ENCODE measurements around the gene SELENOP. TPM values are rescaled to one million over a fixed set of nuclear protein-coding genes. Genes with fewer than 3 reads are reported as not detected.

SELENOP gene
- total and polyA plus RNA-seq, 2 of the 13 experiments (the other 11 are each of a cell fraction or from before 2014, with no cell fraction given) = 1,895 to 2,083 TPM

DNA sequence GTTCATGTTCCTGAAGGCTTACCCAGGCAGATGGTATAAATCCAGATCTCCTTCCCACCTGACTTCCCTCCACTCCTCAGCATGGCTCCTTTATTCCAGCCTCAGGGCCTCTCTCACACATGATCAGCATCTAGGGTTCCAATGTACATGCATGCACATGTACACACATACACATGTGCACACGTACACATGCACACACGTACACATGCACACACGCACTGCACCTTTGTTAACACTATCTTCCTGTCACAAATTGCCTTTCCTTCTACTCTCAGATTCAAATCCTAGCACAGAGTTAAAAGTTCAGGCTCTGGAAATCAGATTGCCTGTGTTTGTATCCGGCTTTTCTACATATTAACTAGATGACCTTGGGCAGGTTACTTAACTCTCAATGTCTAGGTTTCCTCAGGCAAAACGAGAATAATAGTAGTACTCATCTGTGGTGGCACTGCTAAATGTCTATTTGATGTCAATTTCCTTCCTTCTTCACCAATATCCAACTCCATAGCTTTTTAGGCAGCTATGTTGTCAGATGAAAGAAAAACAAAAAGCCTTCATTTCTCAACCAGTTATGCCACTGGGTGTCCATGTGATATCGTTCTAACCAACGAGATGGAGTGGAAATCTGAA is 12.8 kb upstream of the SELENOP start (continued):
- TF ChIP-seq, protein P1, sequence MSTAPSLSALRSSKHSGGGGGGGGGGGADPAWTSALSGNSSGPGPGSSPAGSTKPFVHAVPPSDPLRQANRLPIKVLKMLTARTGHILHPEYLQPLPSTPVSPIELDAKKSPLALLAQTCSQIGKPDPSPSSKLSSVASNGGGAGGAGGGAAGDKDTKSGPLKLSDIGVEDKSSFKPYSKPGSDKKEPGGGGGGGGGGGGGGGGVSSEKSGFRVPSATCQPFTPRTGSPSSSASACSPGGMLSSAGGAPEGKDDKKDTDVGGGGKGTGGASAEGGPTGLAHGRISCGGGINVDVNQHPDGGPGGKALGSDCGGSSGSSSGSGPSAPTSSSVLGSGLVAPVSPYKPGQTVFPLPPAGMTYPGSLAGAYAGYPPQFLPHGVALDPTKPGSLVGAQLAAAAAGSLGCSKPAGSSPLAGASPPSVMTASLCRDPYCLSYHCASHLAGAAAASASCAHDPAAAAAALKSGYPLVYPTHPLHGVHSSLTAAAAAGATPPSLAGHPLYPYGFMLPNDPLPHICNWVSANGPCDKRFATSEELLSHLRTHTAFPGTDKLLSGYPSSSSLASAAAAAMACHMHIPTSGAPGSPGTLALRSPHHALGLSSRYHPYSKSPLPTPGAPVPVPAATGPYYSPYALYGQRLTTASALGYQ (CRISPR knock-in tag; IDR thresholded peaks at IDR 0.05) = no peak
- TF ChIP-seq ZNF101 (CRISPR knock-in tag; IDR thresholded peaks at IDR 0.05; ENCODE audit: borderline replicate concordance, low read depth) (no peak), TBL1XR1 (IDR thresholded peaks at IDR 0.05; ENCODE audit: borderline replicate concordance, low read length, partially characterized antibody) (peak; percentile 73), ATF7 (IDR thresholded peaks at IDR 0.05) (no peak), ATF7 (CRISPR knock-in tag; IDR thresholded peaks at IDR 0.05) (no peak), KLF11 (CRISPR knock-in tag; IDR thresholded peaks at IDR 0.05) (0 out of 2 replicates have a peak, but pooled peaks have one; percentile 73), NRL (CRISPR knock-in tag; IDR thresholded peaks at IDR 0.05; ENCODE audit: borderline replicate concordance) (no peak), NFIC (IDR thresholded peaks at IDR 0.05; ENCODE audit: low read length) (peak; percentile 75; the same call in 1 of the 2 replicates), SPEN (CRISPR knock-in tag; IDR thresholded peaks at IDR 0.05; ENCODE audit: low read depth) (peak; percentile 73), KDM4B (CRISPR knock-in tag; IDR thresholded peaks at IDR 0.05) (no peak), RARA (CRISPR knock-in tag; IDR thresholded peaks at IDR 0.05) (peak; percentile 90), TOPORS (CRISPR knock-in tag; IDR thresholded peaks at IDR 0.05) (no peak), ZFP36L2 (CRISPR knock-in tag; IDR thresholded peaks at IDR 0.05) (no peak), HOXA5 (CRISPR knock-in tag; IDR thresholded peaks at IDR 0.05) (no peak), RNF2 (conservative IDR thresholded peaks at IDR 0.05; ENCODE audit: low read depth) (no peak), NFKBIZ (CRISPR knock-in tag; IDR thresholded peaks at IDR 0.05) (peak; percentile 58; the same call in 1 of the 2 replicates), TMF1 (CRISPR knock-in tag; IDR thresholded peaks at IDR 0.05; ENCODE audit: low read depth) (no peak), ZNF207 (IDR thresholded peaks at IDR 0.05; ENCODE audit: borderline replicate concordance) (no peak), NR2F1 (CRISPR knock-in tag; IDR thresholded peaks at IDR 0.05) (no peak), ZNF841 (CRISPR knock-in tag; IDR thresholded peaks at IDR 0.05; ENCODE audit: borderline replicate concordance) (no peak), ZNF652 (CRISPR knock-in tag; IDR thresholded peaks at IDR 0.05; ENCODE audit: borderline replicate concordance, low read depth) (peak; percentile 80), KDM1A (CRISPR knock-in tag; IDR thresholded peaks at IDR 0.05) (no peak; the same call in 1 of the 2 replicates)
- TF ChIP-seq, protein P2, sequence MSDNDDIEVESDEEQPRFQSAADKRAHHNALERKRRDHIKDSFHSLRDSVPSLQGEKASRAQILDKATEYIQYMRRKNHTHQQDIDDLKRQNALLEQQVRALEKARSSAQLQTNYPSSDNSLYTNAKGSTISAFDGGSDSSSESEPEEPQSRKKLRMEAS (IDR thresholded peaks at IDR 0.05) = peak; percentile 65
- TF ChIP-seq, protein P3, sequence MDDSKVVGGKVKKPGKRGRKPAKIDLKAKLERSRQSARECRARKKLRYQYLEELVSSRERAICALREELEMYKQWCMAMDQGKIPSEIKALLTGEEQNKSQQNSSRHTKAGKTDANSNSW (CRISPR knock-in tag; IDR thresholded peaks at IDR 0.05; ENCODE audit: borderline replicate concordance) = no peak
- TF ChIP-seq, protein P4, sequence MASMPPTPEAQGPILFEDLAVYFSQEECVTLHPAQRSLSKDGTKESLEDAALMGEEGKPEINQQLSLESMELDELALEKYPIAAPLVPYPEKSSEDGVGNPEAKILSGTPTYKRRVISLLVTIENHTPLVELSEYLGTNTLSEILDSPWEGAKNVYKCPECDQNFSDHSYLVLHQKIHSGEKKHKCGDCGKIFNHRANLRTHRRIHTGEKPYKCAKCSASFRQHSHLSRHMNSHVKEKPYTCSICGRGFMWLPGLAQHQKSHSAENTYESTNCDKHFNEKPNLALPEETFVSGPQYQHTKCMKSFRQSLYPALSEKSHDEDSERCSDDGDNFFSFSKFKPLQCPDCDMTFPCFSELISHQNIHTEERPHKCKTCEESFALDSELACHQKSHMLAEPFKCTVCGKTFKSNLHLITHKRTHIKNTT (CRISPR knock-in tag; IDR thresholded peaks at IDR 0.05) = no peak
- TF ChIP-seq, protein P5, sequence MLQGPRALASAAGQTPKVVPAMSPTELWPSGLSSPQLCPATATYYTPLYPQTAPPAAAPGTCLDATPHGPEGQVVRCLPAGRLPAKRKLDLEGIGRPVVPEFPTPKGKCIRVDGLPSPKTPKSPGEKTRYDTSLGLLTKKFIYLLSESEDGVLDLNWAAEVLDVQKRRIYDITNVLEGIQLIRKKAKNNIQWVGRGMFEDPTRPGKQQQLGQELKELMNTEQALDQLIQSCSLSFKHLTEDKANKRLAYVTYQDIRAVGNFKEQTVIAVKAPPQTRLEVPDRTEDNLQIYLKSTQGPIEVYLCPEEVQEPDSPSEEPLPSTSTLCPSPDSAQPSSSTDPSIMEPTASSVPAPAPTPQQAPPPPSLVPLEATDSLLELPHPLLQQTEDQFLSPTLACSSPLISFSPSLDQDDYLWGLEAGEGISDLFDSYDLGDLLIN (CRISPR knock-in tag; IDR thresholded peaks at IDR 0.05; ENCODE audit: borderline replicate concordance) = no peak
- TF ChIP-seq, protein P6, sequence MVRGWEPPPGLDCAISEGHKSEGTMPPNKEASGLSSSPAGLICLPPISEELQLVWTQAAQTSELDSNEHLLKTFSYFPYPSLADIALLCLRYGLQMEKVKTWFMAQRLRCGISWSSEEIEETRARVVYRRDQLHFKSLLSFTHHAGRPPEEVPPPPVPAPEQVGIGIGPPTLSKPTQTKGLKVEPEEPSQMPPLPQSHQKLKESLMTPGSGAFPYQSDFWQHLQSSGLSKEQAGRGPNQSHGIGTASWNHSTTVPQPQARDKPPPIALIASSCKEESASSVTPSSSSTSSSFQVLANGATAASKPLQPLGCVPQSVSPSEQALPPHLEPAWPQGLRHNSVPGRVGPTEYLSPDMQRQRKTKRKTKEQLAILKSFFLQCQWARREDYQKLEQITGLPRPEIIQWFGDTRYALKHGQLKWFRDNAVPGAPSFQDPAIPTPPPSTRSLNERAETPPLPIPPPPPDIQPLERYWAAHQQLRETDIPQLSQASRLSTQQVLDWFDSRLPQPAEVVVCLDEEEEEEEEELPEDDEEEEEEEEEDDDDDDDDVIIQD (CRISPR knock-in tag; IDR thresholded peaks at IDR 0.05; ENCODE audit: low read depth) = peak; percentile 75; the same call in 1 of the 2 replicates
